Activated T-cell treated with anti-CD3 and anti-CD28 coated beads, Interleukin-2, amount 50 U/mL, for 24 hours (primary cell): ENCODE data around the gene ADAMTS5.

Experiments used
- DNase-seq: peaks from one replicate; pipeline ENCODE4 v3.0.0-alpha.2; 2020
- H3K27ac Mint-ChIP-seq: 2 replicates; pipeline ENCODE4 v1.8.0; 2020; ENCODE audit warnings: mild to moderate bottlenecking, mixed read lengths
- H3K27me3 Mint-ChIP-seq: 2 replicates; pipeline ENCODE4 v1.8.0; 2020; ENCODE audit warnings: mixed read lengths
- H3K36me3 Mint-ChIP-seq: 2 replicates; pipeline ENCODE4 v1.8.0; 2020; ENCODE audit warnings: low read depth, mixed read lengths
- H3K4me1 Mint-ChIP-seq: 2 replicates; pipeline ENCODE4 v1.8.0; 2020; ENCODE audit warnings: low read depth, mixed read lengths
- H3K4me3 Mint-ChIP-seq: 2 replicates; pipeline ENCODE4 v1.8.0; 2020; ENCODE audit warnings: mild to moderate bottlenecking, moderate library complexity, mixed read lengths
- H3K9me3 Mint-ChIP-seq: 2 replicates; pipeline ENCODE4 v1.8.0; 2020; ENCODE audit warnings: mixed read lengths

Gene ADAMTS5

GRCh38 chr21:26887251-26887650 lies 79.6 kb downstream of the ADAMTS5 start:
- Mint-ChIP-seq H3K36me3 (no peaks in the 10 kb centered on the region), H3K4me1 (no peaks in the 10 kb centered on the region), H3K4me3 (no peak overlapping the region), H3K9me3 (no peaks in the 10 kb centered on the region), H3K27ac (no peak overlapping the region), H3K27me3 (no peaks in the 10 kb centered on the region)
- no peak for DNase-seq

DNA sequence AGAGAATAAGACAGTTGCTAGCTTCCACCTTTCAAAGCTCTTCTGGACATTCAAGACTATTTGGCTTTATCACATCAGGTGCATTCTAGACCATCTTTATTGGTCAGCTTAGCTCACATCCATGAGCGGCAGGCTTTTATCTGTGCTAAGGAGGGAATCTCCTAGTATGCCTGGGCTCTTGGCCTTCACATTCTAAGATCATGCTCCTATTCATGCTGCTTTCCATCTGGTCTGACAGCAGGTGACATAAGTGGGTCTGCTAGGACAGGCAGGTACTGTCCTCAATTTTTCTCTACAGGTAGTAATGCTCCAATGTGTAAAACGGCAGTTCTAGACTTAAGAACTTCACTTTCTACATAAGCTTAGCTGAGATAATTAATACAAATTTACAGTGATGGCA lies 82.5 kb downstream of the ADAMTS5 start:
- Mint-ChIP-seq H3K27me3 (peaks cover 3% of the 10 kb centered on the region), H3K4me3 (no peak overlapping the region), H3K4me1 (no peaks in the 10 kb centered on the region), H3K9me3 (no peaks in the 10 kb centered on the region), H3K27ac (no peak overlapping the region), H3K36me3 (no peaks in the 10 kb centered on the region)
- no peak for DNase-seq

GRCh38 chr21:26883768-26884167 lies 83.1 kb downstream of the ADAMTS5 start:
- Mint-ChIP-seq H3K4me1 (no peaks in the 10 kb centered on the region), H3K27me3 (peaks cover 7% of the 10 kb centered on the region), H3K27ac (no peak overlapping the region), H3K9me3 (no peaks in the 10 kb centered on the region), H3K36me3 (no peaks in the 10 kb centered on the region), H3K4me3 (no peak overlapping the region)
- DNase-seq: no peak

- no peaks in the 10 kb centered on the region for H3K36me3 Mint-ChIP-seq
- no peak for DNase-seq
- no peak overlapping the region for H3K4me3 Mint-ChIP-seq
- no peak overlapping the region for H3K27ac Mint-ChIP-seq
- H3K9me3 Mint-ChIP-seq: no peaks in the 10 kb centered on the region
- peaks cover 7% of the 10 kb centered on the region for H3K27me3 Mint-ChIP-seq
- no peaks in the 10 kb centered on the region for H3K4me1 Mint-ChIP-seq
These were observed 85.2 kb downstream of the ADAMTS5 start for GRCh38 chr21:26881504-26882228.

GRCh38 chr21:26877018-26877417 lies 89.9 kb downstream of the ADAMTS5 start:
- no peaks in the 10 kb centered on the region for H3K36me3 Mint-ChIP-seq
- H3K27ac Mint-ChIP-seq: no peak overlapping the region
- no peak for DNase-seq
- no peaks in the 10 kb centered on the region for H3K4me1 Mint-ChIP-seq
- H3K27me3 Mint-ChIP-seq: peaks cover 5% of the 10 kb centered on the region
- peaks cover 3% of the 10 kb centered on the region for H3K9me3 Mint-ChIP-seq
- no peak overlapping the region for H3K4me3 Mint-ChIP-seq

- Mint-ChIP-seq H3K36me3 (no peaks in the 10 kb centered on the region), H3K4me3 (no peak overlapping the region), H3K9me3 (peaks cover 3% of the 10 kb centered on the region), H3K27me3 (peaks cover 3% of the 10 kb centered on the region), H3K27ac (no peak overlapping the region), H3K4me1 (no peaks in the 10 kb centered on the region)
- no peak for DNase-seq
These were observed 92.5 kb downstream of the ADAMTS5 start for GRCh38 chr21:26874347-26874746.
